ENCODE data around the gene METAP2. TPM values are rescaled to one million over a fixed set of nuclear protein-coding genes. Genes with fewer than 3 reads are reported as not detected.

Gene METAP2
- total RNA-seq, 2 experiments from 2014 or later: 60.2 to 66.3 TPM

- CTCF ChIA-PET: interaction anchor here (0.7 kb wide), 1 partner anchor 11 kb away, joined by 3 read pairs; no protein-coding TSS in a partner anchor
- no peak overlapping the region for H3K27ac ChIP-seq (ENCODE audit: low read depth in 1 of 2, low read length in 2 of 2)
- H3K27me3 Mint-ChIP-seq: no peaks in the 10 kb centered on the region
- no peak for TF ChIP-seq CTCF (IDR thresholded peaks at IDR 0.05)
- H3K4me3 ChIP-seq (ENCODE audit: low read length): no peak overlapping the region
- peaks cover 16% of the 10 kb centered on the region for H3K4me1 Mint-ChIP-seq (ENCODE audit: low read depth)
- no peak overlapping the region for H3K27ac Mint-ChIP-seq
- peaks cover 97% of the 10 kb centered on the region for H3K36me3 Mint-ChIP-seq (ENCODE audit: low read depth)
- POLR2A ChIA-PET: no interaction called here
- DNase-seq: no peak
- intact Hi-C loops (cut with DNase I, micrococcal nuclease): no loop called here
- H3K36me3 ChIP-seq (ENCODE audit: insufficient read depth, low read length): peaks cover 75% of the 10 kb centered on the region
- no peaks in the 10 kb centered on the region for H3K27me3 ChIP-seq (ENCODE audit: control insufficient read depth in 1 of 2, insufficient read depth in 2 of 2, low read length in 2 of 2)
- H3K9me3 Mint-ChIP-seq: no peaks in the 10 kb centered on the region
- H3K4me3 Mint-ChIP-seq: no peak overlapping the region
- no peaks in the 10 kb centered on the region for H3K9me3 ChIP-seq (ENCODE audit: control insufficient read depth in 1 of 2, insufficient read depth in 1 of 2, low read length in 2 of 2)
- no peak for ATAC-seq (ENCODE audit: poor library complexity)
- no peaks in the 10 kb centered on the region for H3K4me1 ChIP-seq (ENCODE audit: insufficient read depth, low read length)
Observed at GRCh38 chr12:95506707-95507523, 33.0 kb downstream of the METAP2 start.

GRCh38 chr12:95509300-95509699, 35.3 kb downstream of the METAP2 start:
- Mint-ChIP-seq H3K4me3 (no peak overlapping the region), H3K36me3 (ENCODE audit: low read depth) (peaks cover 98% of the 10 kb centered on the region), H3K9me3 (no peaks in the 10 kb centered on the region), H3K27ac (no peak overlapping the region), H3K27me3 (no peaks in the 10 kb centered on the region), H3K4me1 (ENCODE audit: low read depth) (peaks cover 4% of the 10 kb centered on the region)
- no peak for TF ChIP-seq CTCF (IDR thresholded peaks at IDR 0.05)
- H3K4me1 ChIP-seq (ENCODE audit: insufficient read depth, low read length): no peaks in the 10 kb centered on the region
- no peak overlapping the region for H3K27ac ChIP-seq (ENCODE audit: low read depth in 1 of 2, low read length in 2 of 2)
- H3K9me3 ChIP-seq (ENCODE audit: control insufficient read depth in 1 of 2, insufficient read depth in 1 of 2, low read length in 2 of 2): no peaks in the 10 kb centered on the region
- H3K27me3 ChIP-seq (ENCODE audit: control insufficient read depth in 1 of 2, insufficient read depth in 2 of 2, low read length in 2 of 2): no peaks in the 10 kb centered on the region
- intact Hi-C loops (cut with DNase I, micrococcal nuclease): no loop called here
- H3K36me3 ChIP-seq (ENCODE audit: insufficient read depth, low read length): peaks cover 79% of the 10 kb centered on the region
- no peak overlapping the region for H3K4me3 ChIP-seq (ENCODE audit: low read length)
- no peak for ATAC-seq (ENCODE audit: poor library complexity)
- POLR2A ChIA-PET: no interaction called here
- CTCF ChIA-PET: interaction anchor here (0.6 kb wide), 1 partner anchor 24 kb away, joined by 3 read pairs; no protein-coding TSS in a partner anchor
- DNase-seq: no peak

DNA sequence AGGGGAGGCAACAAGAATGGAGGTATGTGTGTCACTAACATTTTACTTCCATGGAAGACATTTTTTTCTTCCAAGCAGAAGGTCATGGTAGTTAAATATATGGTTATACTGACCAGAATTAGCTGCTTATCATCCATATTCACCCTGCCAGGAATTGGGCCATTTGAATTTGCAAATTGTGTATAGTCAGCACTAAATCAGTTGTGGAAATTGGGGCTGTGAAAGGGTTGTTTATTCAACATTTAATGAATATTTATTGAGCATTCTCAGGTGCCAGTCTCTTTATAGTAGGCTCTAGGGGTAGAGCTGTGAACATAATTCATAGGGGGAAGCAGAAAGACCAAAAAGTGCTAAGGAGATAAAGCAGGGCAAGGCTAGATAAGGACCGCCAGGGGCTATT, 38.0 kb downstream of the METAP2 start:
- H3K27me3 ChIP-seq (ENCODE audit: control insufficient read depth in 1 of 2, insufficient read depth in 2 of 2, low read length in 2 of 2): no peaks in the 10 kb centered on the region
- peaks cover 94% of the 10 kb centered on the region for H3K36me3 Mint-ChIP-seq (ENCODE audit: low read depth)
- intact Hi-C loops (cut with DNase I, micrococcal nuclease): no loop called here
- ATAC-seq (ENCODE audit: poor library complexity) (no peak), DNase-seq (no peak)
- no peak for TF ChIP-seq CTCF (IDR thresholded peaks at IDR 0.05)
- no peak overlapping the region for H3K4me3 Mint-ChIP-seq
- no peaks in the 10 kb centered on the region for H3K9me3 Mint-ChIP-seq
- no peak overlapping the region for H3K27ac Mint-ChIP-seq
- H3K36me3 ChIP-seq (ENCODE audit: insufficient read depth, low read length): peaks cover 74% of the 10 kb centered on the region
- no peaks in the 10 kb centered on the region for H3K4me1 ChIP-seq (ENCODE audit: insufficient read depth, low read length)
- H3K4me1 Mint-ChIP-seq (ENCODE audit: low read depth): peaks cover 4% of the 10 kb centered on the region
- no peaks in the 10 kb centered on the region for H3K27me3 Mint-ChIP-seq
- no peak overlapping the region for H3K4me3 ChIP-seq (ENCODE audit: low read length)
- H3K9me3 ChIP-seq (ENCODE audit: control insufficient read depth in 1 of 2, insufficient read depth in 1 of 2, low read length in 2 of 2): no peaks in the 10 kb centered on the region
- ChIA-PET POLR2A (no interaction called here), CTCF (interaction anchor here (0.6 kb wide), 1 partner anchor 498 kb away, joined by 4 read pairs; no protein-coding TSS in a partner anchor)
- H3K27ac ChIP-seq (ENCODE audit: low read depth in 1 of 2, low read length in 2 of 2): no peak overlapping the region

Measured in CD4-positive, alpha-beta T cell (primary cell).